Measurements from ENCODE around the gene SLC9A2.

Gene SLC9A2

DNA sequence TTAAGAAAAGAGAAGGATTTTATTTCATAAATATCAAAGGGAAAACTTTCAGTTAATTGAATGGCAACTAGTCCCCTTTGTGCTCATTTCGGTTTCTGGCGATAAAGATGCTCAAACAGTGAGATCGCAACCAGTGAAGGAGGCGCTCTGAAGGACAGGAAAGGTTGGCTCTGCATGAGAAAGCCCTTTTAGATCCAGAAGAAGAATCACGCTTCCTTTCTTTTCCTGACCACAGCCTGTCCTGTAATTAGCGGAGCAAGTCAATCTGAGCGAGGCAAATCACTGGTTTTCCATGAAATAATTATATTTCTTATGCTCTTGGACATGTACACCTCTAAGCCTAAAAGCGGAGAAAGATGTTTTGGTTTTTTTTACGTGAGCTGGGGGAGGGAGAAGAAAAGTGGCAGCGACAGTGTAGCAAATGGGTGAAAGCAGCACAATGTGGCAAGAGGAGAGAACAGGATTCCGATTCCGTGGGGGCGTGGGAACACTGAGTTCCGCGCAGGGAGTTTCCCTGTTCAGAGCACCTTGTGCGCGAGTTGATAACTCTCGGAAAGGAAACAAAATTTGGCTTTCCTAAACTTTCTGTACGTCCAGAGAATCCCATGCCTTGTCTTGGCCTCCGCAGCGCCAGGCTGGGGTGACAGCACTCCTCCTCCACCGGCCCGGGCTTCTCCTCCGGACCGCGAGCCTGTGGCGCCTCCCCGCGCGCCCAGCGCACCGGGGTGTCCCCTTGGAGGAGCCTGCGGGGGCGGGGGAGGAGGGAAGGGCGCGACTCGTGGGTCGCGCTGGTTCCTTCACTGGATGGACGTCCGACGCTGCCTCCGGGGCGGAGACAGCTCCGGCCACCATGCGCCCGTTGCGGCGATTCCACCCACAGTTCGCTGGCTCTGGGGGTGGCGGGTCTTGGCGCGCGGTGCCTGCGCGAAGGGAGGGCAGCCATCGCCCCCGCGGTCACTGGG lies 620 bp upstream of the SLC9A2 start:
- no peak for FAIRE-seq
- DNase-seq (ENCODE audit: low spot score), result peak; percentile 56

- DNase-seq (ENCODE audit: low spot score) (no peak), FAIRE-seq (no peak)
Measured at GRCh38 chr2:102620332-102620731, 979 bp downstream of the SLC9A2 start.

GRCh38 chr2:102621630-102622029 lies 2.3 kb downstream of the SLC9A2 start:
- no peak for DNase-seq (ENCODE audit: low spot score)

GRCh38 chr2:102622646-102623045 lies 3.3 kb downstream of the SLC9A2 start:
- FAIRE-seq (no peak), DNase-seq (ENCODE audit: low spot score) (no peak)

More at GRCh38 chr2:102621630-102622029, 2.3 kb downstream of the SLC9A2 start:
- FAIRE-seq, result no peak

DNA sequence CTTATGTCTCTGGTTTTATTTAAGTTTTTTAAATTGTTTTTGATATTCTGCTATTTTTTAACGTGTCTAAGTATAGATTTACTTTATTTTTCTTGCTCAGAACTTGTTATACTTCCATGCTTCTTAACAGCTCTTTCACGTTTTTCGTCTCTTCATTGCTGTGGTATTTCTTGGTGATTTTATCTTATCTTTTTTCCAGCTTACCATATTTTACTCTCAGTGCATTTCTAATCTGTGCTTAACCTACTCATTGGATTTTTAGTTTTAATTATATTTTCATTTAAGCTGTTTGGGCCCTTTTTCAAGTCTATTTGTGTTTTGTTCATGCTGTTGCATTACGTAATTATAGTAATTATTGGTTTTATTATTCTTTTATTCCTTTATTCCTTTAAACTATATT lies 11.1 kb downstream of the SLC9A2 start:
- no peak for DNase-seq (ENCODE audit: low spot score)
- FAIRE-seq, result no peak

- no peak for FAIRE-seq
- no peak for DNase-seq (ENCODE audit: low spot score)
Measured at GRCh38 chr2:102632380-102633175, 13.2 kb downstream of the SLC9A2 start.

- no peak for FAIRE-seq
- DNase-seq (ENCODE audit: low spot score), result no peak
Measured at GRCh38 chr2:102634831-102635241, 15.5 kb downstream of the SLC9A2 start.

- FAIRE-seq (no peak), DNase-seq (ENCODE audit: low spot score) (no peak)
Measured at GRCh38 chr2:102635317-102635716, 16.0 kb downstream of the SLC9A2 start.

DNA sequence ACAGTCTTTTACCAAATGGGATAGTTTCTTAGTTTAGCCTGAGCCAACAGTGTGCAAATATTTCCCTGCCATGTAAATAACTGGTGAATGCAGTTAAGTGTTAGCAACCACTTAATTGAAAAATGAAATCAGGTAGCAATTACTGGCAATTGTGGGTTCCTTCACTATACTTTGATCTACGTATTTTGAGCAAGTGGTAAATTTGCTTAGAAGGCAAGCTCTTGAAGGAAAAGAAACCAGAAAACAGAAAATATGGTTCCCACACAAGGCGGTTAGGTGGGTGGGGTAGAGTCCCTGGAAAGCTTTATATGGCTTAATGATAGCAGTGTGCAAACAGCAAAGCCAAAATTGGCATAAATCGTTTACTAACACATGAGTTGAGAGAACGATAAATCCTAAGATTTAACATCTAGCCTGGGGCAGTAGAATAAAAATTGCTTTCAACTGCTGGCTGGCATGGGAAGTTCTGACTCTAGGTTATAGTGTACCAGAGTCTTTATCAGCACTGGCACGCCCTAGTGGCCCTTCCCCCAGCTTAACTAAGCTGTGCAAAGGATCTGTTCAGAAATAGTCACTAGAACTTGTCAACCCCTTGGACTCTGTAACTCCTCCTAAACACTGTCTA lies 17.0 kb downstream of the SLC9A2 start:
- FAIRE-seq, result no peak
- no peak for DNase-seq (ENCODE audit: low spot score)

DNA sequence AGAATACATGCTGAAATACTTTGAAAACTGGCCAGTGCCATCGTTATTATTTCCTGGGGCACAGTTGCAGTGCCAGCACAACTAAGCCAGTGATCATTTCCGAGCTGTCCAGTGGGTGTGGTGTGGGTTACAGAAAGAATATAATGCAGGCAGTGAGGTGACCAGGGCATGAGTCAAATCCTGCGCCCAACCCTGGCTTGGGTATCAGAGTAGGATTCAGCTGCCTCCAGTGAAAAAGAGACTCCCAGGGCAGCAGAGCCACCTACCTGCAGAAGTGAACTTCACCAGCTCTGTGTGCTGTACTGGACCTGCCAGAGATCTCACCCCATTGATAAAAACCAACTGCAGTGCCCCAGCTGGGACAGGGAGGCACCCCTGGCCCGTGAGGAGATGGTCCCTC lies 18.0 kb downstream of the SLC9A2 start:
- DNase-seq (ENCODE audit: low spot score), result no peak
- FAIRE-seq, result no peak

DNA sequence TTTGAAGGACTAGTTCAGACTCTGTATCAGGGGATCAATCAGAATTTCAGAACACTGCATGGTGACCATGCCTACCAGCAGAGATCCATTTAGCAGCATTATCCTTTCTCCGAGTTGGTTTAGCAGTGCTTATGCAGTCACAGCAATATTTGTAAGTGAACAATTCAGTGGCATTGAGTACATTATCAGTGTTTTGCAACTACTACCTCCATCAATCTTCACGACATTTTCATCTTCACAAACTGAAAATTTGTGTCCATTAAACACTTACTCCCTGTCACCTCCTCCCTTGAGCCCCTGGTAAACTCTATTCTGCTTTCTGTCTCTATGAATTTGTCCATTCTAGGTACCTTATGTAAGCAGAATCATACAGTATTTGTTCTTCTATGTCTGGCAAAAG lies 20.1 kb downstream of the SLC9A2 start:
- FAIRE-seq (peak; percentile 58), DNase-seq (ENCODE audit: low spot score) (no peak)

DNA sequence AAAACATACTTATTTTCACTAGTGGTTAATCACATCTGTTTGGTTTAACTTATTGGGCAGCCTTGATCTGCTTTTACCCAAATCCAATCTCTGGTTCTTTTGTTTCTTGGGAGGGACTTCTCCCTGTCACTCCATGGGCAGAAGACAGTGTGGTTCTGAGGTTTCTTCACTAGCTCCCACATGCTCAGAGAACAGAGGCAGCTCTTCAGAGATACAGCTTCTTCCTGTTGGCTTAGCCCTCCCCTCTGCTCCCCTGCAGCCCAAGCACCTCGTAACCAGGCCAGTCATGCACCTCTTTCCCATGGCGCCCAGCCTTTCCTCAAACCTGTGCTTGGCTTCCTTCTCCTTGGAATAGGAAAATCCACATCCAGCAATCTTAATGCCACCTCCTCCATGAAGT lies 32.8 kb downstream of the SLC9A2 start:
- no peak for FAIRE-seq
- no peak for DNase-seq (ENCODE audit: low spot score)

DNA sequence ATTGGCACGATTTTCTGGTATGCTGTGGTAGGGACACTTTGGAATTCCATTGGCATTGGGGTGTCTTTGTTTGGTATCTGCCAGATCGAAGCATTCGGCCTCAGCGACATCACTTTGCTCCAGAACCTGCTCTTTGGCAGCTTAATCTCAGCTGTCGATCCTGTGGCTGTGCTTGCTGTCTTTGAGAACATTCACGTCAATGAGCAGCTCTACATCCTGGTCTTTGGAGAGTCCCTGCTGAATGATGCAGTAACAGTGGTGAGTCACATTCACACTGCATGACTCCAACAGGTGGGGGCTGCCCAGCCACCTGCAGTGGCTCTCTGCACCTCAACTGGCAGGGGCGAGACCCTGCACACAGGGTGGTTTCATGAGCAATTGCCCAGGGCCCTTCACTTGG lies 38.4 kb downstream of the SLC9A2 start:
- FAIRE-seq (no peak), DNase-seq (ENCODE audit: low spot score) (peak; percentile 58)

GRCh38 chr2:102660070-102660469 lies 40.7 kb downstream of the SLC9A2 start:
- FAIRE-seq (no peak), DNase-seq (ENCODE audit: low spot score) (no peak)

DNA sequence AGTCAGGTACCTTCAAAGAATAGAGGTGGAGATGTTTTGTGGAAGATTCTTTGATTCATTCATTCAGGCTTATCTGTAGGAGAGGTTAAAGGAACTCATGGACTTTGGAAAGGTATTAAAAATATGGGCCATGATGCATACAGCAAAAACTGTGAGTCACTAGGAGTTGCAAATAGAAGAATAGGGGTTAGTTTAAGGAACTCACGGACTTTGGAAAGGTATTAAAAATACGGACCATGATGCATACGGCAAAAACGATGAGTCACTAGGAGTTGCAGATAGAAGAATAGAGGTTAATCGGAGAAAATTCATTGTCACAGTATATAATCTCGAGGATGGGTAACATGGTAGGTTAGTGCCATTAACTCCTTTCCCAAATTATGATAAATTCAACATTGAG lies 41.2 kb downstream of the SLC9A2 start:
- DNase-seq (ENCODE audit: low spot score), result no peak
- no peak for FAIRE-seq

- DNase-seq (ENCODE audit: low spot score), result no peak
- FAIRE-seq, result no peak
Measured at GRCh38 chr2:102661846-102662245, 42.5 kb downstream of the SLC9A2 start.

- FAIRE-seq (no peak), DNase-seq (ENCODE audit: low spot score) (no peak)
Measured at GRCh38 chr2:102662833-102663232, 43.5 kb downstream of the SLC9A2 start.

- DNase-seq (ENCODE audit: low spot score) (no peak), FAIRE-seq (no peak)
Measured at GRCh38 chr2:102663381-102663780, 44.0 kb downstream of the SLC9A2 start.

DNA sequence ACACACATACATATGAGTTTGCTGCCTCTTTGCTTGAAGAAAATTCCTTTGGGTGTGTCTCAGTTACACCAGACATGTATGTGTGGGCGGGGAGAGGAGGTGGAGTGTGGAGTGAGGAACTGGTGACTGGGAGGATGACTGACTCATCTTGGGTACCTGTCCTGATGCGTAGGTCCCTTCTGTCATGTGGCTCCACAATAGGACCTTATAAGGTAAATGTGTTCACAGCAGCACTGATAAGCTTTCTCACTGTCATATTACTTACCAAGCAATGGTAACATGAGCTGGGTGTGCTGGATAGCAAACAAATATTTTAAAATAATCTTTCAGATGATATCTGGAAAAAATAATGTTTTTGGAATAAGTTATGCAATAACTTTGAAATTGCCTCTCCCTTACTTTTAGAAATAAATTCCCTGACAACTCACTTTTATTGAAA lies 45.1 kb downstream of the SLC9A2 start:
- FAIRE-seq (no peak), DNase-seq (ENCODE audit: low spot score) (peak; percentile 69)

DNA sequence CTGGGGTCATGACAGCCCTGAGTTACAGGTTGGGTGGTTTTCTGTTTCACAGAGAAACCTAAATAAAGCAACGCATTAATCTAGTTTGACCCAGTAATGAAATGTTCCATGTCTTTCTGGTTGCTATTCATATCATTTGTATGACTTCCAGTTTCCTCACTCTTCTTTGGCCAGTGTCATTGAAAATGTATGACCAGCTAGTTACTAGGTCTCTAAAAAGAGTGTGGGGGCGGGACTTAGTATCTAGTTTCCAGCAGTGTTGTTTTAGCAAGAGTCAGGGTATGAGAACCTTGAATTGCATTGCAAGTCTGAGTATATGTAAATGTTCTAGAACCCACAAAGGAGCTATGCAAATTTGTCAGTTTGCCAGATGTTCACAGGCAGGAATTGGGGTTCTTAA lies 47.7 kb downstream of the SLC9A2 start:
- FAIRE-seq (no peak), DNase-seq (ENCODE audit: low spot score) (no peak)

GRCh38 chr2:102668171-102668570 lies 48.8 kb downstream of the SLC9A2 start:
- FAIRE-seq, result no peak
- no peak for DNase-seq (ENCODE audit: low spot score)

DNA sequence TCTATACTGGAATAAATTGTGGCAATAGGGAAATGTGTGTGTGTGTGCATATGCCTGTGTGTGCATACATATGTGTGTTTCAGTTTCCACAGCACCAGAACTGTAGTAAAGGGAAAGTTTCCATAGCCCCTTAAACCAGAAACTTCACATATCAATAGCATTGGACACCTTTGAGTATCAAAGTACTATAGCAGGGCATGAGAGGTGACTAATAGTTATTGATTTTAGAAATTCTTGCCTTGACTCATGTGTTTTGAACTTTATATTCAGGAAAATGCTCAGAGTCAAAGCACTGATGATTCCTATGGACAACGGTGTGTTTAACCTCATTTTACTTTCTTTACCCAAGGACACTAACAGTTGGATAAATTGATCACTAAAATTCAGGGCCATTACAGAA lies 50.0 kb downstream of the SLC9A2 start:
- DNase-seq (ENCODE audit: low spot score) (no peak), FAIRE-seq (peak; percentile 5)

Data from urothelium cell line (cell line).